ENCODE results near the gene ARHGAP1. TPM values are rescaled to one million over a fixed set of nuclear protein-coding genes. Genes with fewer than 3 reads are reported as not detected.

Gene ARHGAP1
- total and polyA plus RNA-seq, 7 donors = 12.5 to 36.1 (median 27.7) TPM

DNA sequence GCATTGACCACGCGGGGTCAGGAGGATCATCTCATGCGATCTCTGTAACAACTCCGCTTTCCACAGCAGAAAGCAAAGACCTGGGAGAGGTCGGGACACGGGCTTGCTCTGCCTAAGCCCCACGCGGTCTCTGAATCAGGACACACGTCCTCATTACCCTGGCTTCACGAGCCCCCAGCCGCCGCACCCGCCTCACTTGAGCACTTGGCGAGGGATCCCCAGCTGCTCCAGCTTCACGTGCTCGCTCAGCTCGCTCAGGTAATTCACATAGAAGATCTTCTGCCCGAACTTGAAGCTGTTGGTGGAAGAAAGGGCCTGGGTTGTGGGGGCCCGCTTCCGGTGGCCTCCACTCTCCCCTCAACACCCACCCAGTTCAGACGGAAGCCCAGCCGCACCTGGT lies 19.6 kb downstream of the ARHGAP1 start:
- Histone ChIP-seq H3K4me3 (no peak overlapping the region), H3K36me3 (ENCODE audit: insufficient read depth in 1 of 2, low read depth in 1 of 2) (peaks cover 0 to 60% of the 10 kb centered on the region in 2 donors), H3K4me1 (peaks cover 21% of the 10 kb centered on the region), H3K27ac (no peak overlapping the region), H3K27me3 (ENCODE audit: insufficient read depth in 3 of 3, low read length in 2 of 3) (no peaks in the 10 kb centered on the region), H3K9me3 (no peaks in the 10 kb centered on the region)
- ATAC-seq (no peak), DNase-seq (no peak)
- WGBS, 3 donors = 91 to 93% (median 93%) methylated on average over 22 of the region's 22 CpGs
- intact Hi-C loops (cut with DNase I) = no loop called here
- TF ChIP-seq, protein P1, sequence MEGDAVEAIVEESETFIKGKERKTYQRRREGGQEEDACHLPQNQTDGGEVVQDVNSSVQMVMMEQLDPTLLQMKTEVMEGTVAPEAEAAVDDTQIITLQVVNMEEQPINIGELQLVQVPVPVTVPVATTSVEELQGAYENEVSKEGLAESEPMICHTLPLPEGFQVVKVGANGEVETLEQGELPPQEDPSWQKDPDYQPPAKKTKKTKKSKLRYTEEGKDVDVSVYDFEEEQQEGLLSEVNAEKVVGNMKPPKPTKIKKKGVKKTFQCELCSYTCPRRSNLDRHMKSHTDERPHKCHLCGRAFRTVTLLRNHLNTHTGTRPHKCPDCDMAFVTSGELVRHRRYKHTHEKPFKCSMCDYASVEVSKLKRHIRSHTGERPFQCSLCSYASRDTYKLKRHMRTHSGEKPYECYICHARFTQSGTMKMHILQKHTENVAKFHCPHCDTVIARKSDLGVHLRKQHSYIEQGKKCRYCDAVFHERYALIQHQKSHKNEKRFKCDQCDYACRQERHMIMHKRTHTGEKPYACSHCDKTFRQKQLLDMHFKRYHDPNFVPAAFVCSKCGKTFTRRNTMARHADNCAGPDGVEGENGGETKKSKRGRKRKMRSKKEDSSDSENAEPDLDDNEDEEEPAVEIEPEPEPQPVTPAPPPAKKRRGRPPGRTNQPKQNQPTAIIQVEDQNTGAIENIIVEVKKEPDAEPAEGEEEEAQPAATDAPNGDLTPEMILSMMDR (IDR thresholded peaks at IDR 0.05) = no peak

DNA sequence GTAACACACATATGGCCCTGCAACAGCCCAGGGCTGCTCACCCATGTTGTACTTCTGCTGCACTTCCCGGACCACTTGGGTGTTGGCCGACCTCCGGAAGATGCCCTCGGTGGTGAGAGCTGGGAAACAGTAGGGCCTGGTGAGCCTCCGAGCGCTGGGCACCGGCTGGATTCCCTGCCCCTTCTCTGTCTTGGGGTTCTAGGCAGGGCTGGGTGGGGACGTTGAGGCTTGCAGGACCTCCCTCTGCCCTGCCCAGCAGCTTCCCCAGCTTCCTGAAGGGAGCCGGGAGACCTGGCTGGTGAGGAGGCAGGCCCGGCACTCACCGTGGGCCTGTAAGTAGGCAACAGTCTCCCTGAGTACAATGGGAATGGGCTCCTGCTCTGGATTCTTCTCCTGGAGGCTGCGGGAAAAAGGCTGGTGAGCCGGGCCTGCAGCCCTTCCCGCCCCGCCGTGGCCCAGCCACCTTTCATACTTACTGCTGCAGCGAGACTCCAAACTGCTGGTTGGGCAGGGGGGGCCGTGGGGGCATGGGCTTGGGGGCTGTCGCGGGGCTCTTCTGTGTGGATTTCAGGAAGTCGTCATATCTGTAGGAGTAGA lies 20.2 kb downstream of the ARHGAP1 start:
- H3K4me3 ChIP-seq = no peak overlapping the region
- DNase-seq (no peak), ATAC-seq (no peak)
- H3K9me3 ChIP-seq = no peaks in the 10 kb centered on the region
- no peaks in the 10 kb centered on the region for H3K27me3 ChIP-seq (ENCODE audit: insufficient read depth in 3 of 3, low read length in 2 of 3)
- intact Hi-C loops (cut with DNase I) = no loop called here
- no peak overlapping the region for H3K27ac ChIP-seq
- H3K4me1 ChIP-seq = peaks cover 23% of the 10 kb centered on the region
- 89 to 91% (median 91%) methylated on average over 18 to 21 of the region's 21 CpGs for WGBS, 3 donors
- H3K36me3 ChIP-seq (ENCODE audit: insufficient read depth in 1 of 2, low read depth in 1 of 2) = peaks cover 0 to 59% of the 10 kb centered on the region in 2 donors
- TF ChIP-seq, protein P1 (IDR thresholded peaks at IDR 0.05) = no peak

DNA sequence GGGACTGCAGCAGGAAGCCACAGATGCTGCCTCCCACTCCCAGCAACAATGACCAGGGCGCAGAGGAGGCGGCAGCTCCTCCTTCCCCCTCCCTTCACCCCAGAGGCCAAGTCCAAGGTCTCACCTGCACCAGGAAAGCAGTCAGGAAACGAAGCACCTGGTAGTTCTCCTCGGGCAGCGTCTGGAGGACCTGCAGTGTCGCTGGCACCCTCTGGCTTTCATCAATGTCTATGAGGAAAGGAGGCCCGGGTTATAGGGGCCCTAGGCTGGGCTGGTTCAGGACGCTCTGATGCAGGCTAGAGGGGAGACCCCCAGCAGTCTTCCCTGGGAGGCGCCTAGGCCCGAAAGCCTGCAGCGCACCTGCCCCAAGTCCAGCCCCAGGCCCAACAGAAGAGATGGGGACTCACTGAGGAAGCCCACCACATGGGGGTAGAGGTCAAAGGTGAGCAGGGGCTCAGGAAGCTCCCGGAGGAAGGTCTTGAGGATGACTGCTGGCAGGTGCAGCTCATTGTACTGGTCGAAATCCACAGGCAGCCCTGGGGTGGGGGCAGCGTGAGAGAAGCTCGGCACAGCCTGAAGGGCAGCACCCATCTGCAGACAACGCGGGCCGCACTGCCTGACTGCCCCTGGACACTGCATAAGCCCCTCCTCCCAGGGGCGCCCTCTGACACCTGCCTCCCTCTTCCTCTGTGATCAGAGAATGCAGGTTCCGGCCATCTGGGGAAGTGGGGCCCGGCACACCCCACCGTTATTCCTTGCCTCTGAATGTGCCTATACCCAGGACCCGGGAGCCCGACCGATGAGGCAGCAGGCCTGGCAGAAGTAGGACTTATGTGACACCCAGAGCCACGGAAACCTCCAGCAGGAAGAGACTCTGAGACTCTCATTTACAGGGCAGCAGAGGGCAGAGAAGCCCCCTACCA lies 20.9 kb downstream of the ARHGAP1 start:
- Histone ChIP-seq H3K27ac (no peak overlapping the region), H3K36me3 (ENCODE audit: insufficient read depth in 1 of 2, low read depth in 1 of 2) (peaks cover 0 to 59% of the 10 kb centered on the region in 2 donors), H3K9me3 (no peaks in the 10 kb centered on the region), H3K27me3 (ENCODE audit: insufficient read depth in 3 of 3, low read length in 2 of 3) (no peaks in the 10 kb centered on the region), H3K4me1 (peaks cover 24% of the 10 kb centered on the region), H3K4me3 (no peak overlapping the region)
- ATAC-seq = no peak
- DNase-seq = no peak
- TF ChIP-seq, protein P1 (IDR thresholded peaks at IDR 0.05) = no peak
- 87 to 92% (median 91%) methylated on average over 22 to 26 of the region's 26 CpGs for WGBS, 3 donors
- intact Hi-C loops (cut with DNase I) = no loop called here

DNA sequence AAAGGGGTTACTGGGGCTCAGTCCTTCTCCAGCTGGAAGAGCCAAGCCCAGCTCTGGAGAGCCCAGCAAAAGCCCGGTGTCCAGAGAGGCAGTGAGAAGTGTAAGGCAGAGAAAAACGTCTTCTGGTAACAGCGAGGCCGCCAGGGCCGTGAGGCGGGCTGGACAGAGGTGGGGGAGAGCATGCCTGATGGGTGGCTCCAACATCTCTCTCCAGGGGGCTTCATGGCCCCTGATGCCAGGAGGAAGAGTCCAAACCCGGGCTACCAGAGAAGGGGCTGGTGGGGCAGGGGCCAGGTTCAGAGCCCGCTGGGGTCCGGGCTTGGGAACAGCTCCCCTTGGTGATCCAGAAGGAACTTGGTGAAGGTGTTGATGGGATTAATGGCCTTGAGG lies 21.7 kb downstream of the ARHGAP1 start:
- Histone ChIP-seq H3K4me1 (peaks cover 19% of the 10 kb centered on the region), H3K27ac (no peak overlapping the region), H3K9me3 (no peaks in the 10 kb centered on the region), H3K36me3 (ENCODE audit: insufficient read depth in 1 of 2, low read depth in 1 of 2) (peaks cover 0 to 64% of the 10 kb centered on the region in 2 donors), H3K4me3 (no peak overlapping the region), H3K27me3 (ENCODE audit: insufficient read depth in 3 of 3, low read length in 2 of 3) (no peaks in the 10 kb centered on the region)
- 88 to 93% (median 91%) methylated on average over 9 of the region's 9 CpGs for WGBS, 3 donors
- TF ChIP-seq, protein P1 (IDR thresholded peaks at IDR 0.05) = no peak
- ATAC-seq (no peak), DNase-seq (no peak)
- intact Hi-C loops (cut with DNase I) = no loop called here
